ENCODE results near the gene ZBTB20.

Gene ZBTB20

DNA sequence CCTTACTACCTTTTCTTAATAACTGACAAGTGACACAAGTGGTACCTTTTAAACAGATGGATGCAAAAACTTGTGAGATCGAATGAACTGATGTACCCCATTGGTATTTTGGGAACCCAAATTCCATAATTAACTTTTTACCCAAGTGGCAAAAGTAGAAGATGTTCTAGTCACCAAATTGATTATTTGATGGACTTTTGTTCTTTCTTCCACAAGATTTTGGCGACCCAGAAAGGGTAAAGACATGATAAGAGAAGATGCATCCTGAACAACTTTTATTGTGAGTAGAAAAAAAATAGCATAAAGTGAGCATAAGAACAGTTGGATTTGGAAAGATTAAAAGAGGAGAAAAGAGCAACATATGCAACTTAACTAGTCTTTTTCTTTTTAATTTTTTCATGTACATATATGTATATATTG lies 693.7 kb downstream of the ZBTB20 start:
- H3K4me1 ChIP-seq (ENCODE audit: control insufficient read depth, low read depth, low read length), result no peaks in the 10 kb centered on the region
- H4K5ac ChIP-seq (ENCODE audit: low read length), result no peak overlapping the region
- no peak overlapping the region for H3K27ac ChIP-seq (ENCODE audit: low read depth, low read length)

DNA sequence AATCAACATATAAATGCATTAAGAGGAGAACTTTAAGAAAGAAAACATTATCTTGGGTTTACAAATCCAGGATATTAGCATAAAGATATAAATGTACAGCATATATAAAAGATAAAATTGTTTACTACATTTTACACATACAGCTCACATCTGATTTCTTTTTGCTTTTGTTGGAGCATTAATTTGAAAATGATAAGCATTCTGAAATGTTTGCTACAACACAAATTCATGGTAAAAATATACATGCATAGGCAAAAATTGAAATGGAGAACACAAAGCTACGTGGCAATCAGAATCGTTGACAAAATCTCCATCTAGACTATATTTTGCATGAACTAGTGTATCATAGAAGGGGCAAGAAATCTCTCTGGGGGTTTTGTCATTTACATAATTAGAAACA lies 694.2 kb downstream of the ZBTB20 start:
- Histone ChIP-seq H3K4me1 (ENCODE audit: control insufficient read depth, low read depth, low read length) (no peaks in the 10 kb centered on the region), H3K79me1 (ENCODE audit: low read length) (no peaks in the 10 kb centered on the region), H3K56ac (ENCODE audit: low read length) (no peak overlapping the region), H3K4ac (ENCODE audit: low read depth, low read length) (no peak overlapping the region), H2BK120ac (ENCODE audit: low read depth, low read length) (no peak overlapping the region), H3K4me2 (ENCODE audit: low read length) (no peak overlapping the region), H3K18ac (ENCODE audit: low read length) (no peak overlapping the region), H3K36me3 (ENCODE audit: control insufficient read depth, insufficient read depth, low read length) (no peaks in the 10 kb centered on the region), H4K5ac (ENCODE audit: low read length) (no peak overlapping the region), H3K27me3 (ENCODE audit: insufficient read depth, low read length, poor library complexity) (no peaks in the 10 kb centered on the region), H3K23ac (ENCODE audit: low read length) (no peak overlapping the region), H4K8ac (ENCODE audit: low read depth, low read length) (no peak overlapping the region), H3K79me2 (ENCODE audit: control insufficient read depth, insufficient read depth, low read length) (no peaks in the 10 kb centered on the region), H3K4me3 (ENCODE audit: low read length) (no peak overlapping the region), H3K9ac (ENCODE audit: low read length) (no peak overlapping the region), H2BK5ac (ENCODE audit: low read length) (no peak overlapping the region), H3K27ac (ENCODE audit: low read depth, low read length) (no peak overlapping the region), H2AK5ac (ENCODE audit: low read length) (no peak overlapping the region), H2BK15ac (replicated peaks; ENCODE audit: low read depth) (no peak overlapping the region)
- no CpG with 5 or more reads among the region's 2 CpGs for WGBS (ENCODE audit: extremely low coverage, insufficient coverage, low lambda C conversion rate)
- no peak for DNase-seq

More for the DNA sequence above, 693.7 kb downstream of the ZBTB20 start:
- H3K4me3 ChIP-seq (ENCODE audit: low read length), result no peak overlapping the region
- DNase-seq, result no peak
- no peak overlapping the region for H2AK5ac ChIP-seq (ENCODE audit: low read length)
- H2BK15ac ChIP-seq (replicated peaks; ENCODE audit: low read depth), result no peak overlapping the region
- no peak overlapping the region for H3K23ac ChIP-seq (ENCODE audit: low read length)
- no peak overlapping the region for H3K18ac ChIP-seq (ENCODE audit: low read length)
- H3K56ac ChIP-seq (ENCODE audit: low read length), result no peak overlapping the region
- H2BK5ac ChIP-seq (ENCODE audit: low read length), result no peak overlapping the region
- no peak overlapping the region for H2BK120ac ChIP-seq (ENCODE audit: low read depth, low read length)
- no peak overlapping the region for H3K4ac ChIP-seq (ENCODE audit: low read depth, low read length)
- no peak overlapping the region for H3K4me2 ChIP-seq (ENCODE audit: low read length)
- WGBS (ENCODE audit: extremely low coverage, insufficient coverage, low lambda C conversion rate), result no CpG with 5 or more reads among the region's 2 CpGs
- H3K9ac ChIP-seq (ENCODE audit: low read length), result no peak overlapping the region
- H3K79me1 ChIP-seq (ENCODE audit: low read length), result no peaks in the 10 kb centered on the region
- no peaks in the 10 kb centered on the region for H3K27me3 ChIP-seq (ENCODE audit: insufficient read depth, low read length, poor library complexity)
- H3K79me2 ChIP-seq (ENCODE audit: control insufficient read depth, insufficient read depth, low read length), result no peaks in the 10 kb centered on the region
- no peak overlapping the region for H4K8ac ChIP-seq (ENCODE audit: low read depth, low read length)
- no peaks in the 10 kb centered on the region for H3K36me3 ChIP-seq (ENCODE audit: control insufficient read depth, insufficient read depth, low read length)

DNA sequence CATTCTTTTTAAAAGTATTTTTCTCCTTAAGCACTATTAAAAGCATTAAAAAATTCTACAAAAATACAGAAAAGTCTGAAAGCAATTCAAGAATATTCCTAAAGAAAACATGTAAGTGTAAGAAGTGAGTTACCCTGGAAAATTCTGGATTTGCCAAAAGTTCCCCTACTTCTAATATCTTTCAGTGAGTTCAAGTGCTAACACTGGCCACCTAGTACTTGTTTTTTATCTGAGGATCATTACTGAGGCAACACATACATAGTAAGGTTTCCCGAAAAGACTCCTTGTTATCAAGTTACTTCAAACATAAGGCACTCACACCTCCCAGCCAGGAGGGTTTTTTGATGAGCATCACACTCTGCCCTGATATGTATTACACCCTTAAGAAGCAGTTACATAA lies 694.8 kb downstream of the ZBTB20 start:
- Histone ChIP-seq H3K36me3 (ENCODE audit: control insufficient read depth, insufficient read depth, low read length) (no peaks in the 10 kb centered on the region), H2BK5ac (ENCODE audit: low read length) (no peak overlapping the region), H2BK15ac (replicated peaks; ENCODE audit: low read depth) (no peak overlapping the region), H4K8ac (ENCODE audit: low read depth, low read length) (no peak overlapping the region), H3K79me1 (ENCODE audit: low read length) (no peaks in the 10 kb centered on the region), H3K4me1 (ENCODE audit: control insufficient read depth, low read depth, low read length) (no peaks in the 10 kb centered on the region), H3K9ac (ENCODE audit: low read length) (no peak overlapping the region), H3K56ac (ENCODE audit: low read length) (no peak overlapping the region), H3K27ac (ENCODE audit: low read depth, low read length) (no peak overlapping the region), H3K4me3 (ENCODE audit: low read length) (no peak overlapping the region), H3K4ac (ENCODE audit: low read depth, low read length) (no peak overlapping the region), H3K18ac (ENCODE audit: low read length) (no peak overlapping the region), H3K27me3 (ENCODE audit: insufficient read depth, low read length, poor library complexity) (no peaks in the 10 kb centered on the region), H3K23ac (ENCODE audit: low read length) (no peak overlapping the region), H3K79me2 (ENCODE audit: control insufficient read depth, insufficient read depth, low read length) (no peaks in the 10 kb centered on the region), H2AK5ac (ENCODE audit: low read length) (no peak overlapping the region), H3K4me2 (ENCODE audit: low read length) (no peak overlapping the region), H4K5ac (ENCODE audit: low read length) (no peak overlapping the region), H2BK120ac (ENCODE audit: low read depth, low read length) (no peak overlapping the region)
- no peak for DNase-seq
- WGBS (ENCODE audit: extremely low coverage, insufficient coverage, low lambda C conversion rate), result no CpG with 5 or more reads among the region's 1 CpG

DNA sequence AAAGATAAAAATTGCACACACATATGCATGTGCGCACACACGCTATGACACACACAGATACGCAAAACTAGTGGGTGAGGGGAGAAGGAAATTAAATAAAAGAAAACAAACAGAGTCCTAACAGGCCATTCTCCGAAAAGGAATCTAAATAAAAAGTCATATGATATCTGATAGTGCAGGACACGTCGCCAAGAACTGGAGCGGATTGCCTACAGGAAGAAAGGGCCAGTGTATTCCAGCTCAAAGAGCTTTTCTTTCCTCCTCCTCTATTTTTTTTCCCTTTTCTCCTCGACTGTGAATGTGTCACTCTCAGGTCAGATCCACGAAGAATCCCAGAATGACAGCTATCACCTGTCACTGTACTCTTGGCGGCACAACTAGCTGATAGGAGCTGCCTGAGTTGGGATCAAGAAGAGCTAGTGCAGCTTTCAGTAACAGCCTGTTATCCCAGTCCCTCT lies 695.5 kb downstream of the ZBTB20 start:
- Histone ChIP-seq H2BK15ac (replicated peaks; ENCODE audit: low read depth) (no peak overlapping the region), H4K5ac (ENCODE audit: low read length) (no peak overlapping the region), H3K23ac (ENCODE audit: low read length) (no peak overlapping the region), H3K9ac (ENCODE audit: low read length) (no peak overlapping the region), H4K8ac (ENCODE audit: low read depth, low read length) (no peak overlapping the region), H3K18ac (ENCODE audit: low read length) (no peak overlapping the region), H3K4ac (ENCODE audit: low read depth, low read length) (no peak overlapping the region), H3K36me3 (ENCODE audit: control insufficient read depth, insufficient read depth, low read length) (no peaks in the 10 kb centered on the region), H3K27ac (ENCODE audit: low read depth, low read length) (no peak overlapping the region), H3K4me3 (ENCODE audit: low read length) (no peak overlapping the region), H2BK5ac (ENCODE audit: low read length) (no peak overlapping the region), H3K27me3 (ENCODE audit: insufficient read depth, low read length, poor library complexity) (no peaks in the 10 kb centered on the region), H3K79me2 (ENCODE audit: control insufficient read depth, insufficient read depth, low read length) (no peaks in the 10 kb centered on the region), H3K4me1 (ENCODE audit: control insufficient read depth, low read depth, low read length) (no peaks in the 10 kb centered on the region), H3K79me1 (ENCODE audit: low read length) (no peaks in the 10 kb centered on the region), H2BK120ac (ENCODE audit: low read depth, low read length) (no peak overlapping the region), H3K56ac (ENCODE audit: low read length) (no peak overlapping the region), H3K4me2 (ENCODE audit: low read length) (no peak overlapping the region), H2AK5ac (ENCODE audit: low read length) (no peak overlapping the region)
- no peak for DNase-seq
- no CpG with 5 or more reads among the region's 10 CpGs for WGBS (ENCODE audit: extremely low coverage, insufficient coverage, low lambda C conversion rate)

DNA sequence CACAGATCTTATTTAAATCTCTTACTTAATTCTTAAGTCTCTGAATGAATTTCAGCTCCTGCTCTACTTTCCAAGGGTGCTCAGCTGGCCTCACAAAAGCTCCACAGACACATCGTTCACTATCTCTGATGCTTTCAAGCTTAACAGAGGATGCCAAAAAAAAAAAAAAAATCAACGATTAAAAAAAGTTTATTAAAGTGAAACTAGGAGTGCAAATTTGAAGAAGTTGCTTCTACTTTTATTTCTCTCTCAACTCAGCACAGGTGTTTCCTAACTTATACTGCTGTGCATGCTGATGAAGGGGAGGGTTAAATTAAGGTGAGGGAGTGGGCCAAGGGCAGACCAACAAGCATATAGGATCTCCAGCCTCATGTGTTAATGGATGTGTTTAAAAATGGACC lies 696.0 kb downstream of the ZBTB20 start:
- no peak overlapping the region for H4K5ac ChIP-seq (ENCODE audit: low read length)

DNA sequence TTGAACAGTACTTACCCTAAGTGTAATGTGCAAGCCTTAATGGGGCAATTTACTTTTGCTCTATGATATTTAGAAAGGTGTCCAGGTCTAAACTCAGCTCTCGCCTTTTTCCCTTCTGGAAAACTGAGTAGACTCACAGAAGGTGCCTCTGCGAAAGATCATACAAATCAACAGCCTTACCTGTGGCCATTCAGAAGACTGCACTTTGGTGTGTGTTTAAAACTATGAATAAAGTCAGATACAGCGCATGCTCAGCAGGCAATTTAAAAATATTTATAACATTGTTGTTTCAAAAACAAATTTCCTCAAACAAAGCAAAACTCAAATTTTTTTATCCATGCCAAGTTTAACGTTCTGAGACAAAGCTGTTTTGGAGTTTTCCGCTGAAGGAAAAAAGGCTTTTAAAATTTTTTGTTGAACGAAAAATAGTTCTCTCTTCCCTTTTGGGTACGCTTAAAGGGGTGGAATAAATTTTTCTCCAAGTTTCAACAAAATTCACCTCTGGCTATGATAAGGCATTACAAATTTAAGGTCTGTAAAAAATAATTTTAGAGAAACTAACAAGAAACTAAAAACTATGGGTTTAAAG lies 697.0 kb downstream of the ZBTB20 start:
- H3K4me2 ChIP-seq (ENCODE audit: low read length), result no peak overlapping the region
- no peak overlapping the region for H3K27ac ChIP-seq (ENCODE audit: low read depth, low read length)
- H2AK5ac ChIP-seq (ENCODE audit: low read length), result no peak overlapping the region
- no peaks in the 10 kb centered on the region for H3K27me3 ChIP-seq (ENCODE audit: insufficient read depth, low read length, poor library complexity)
- H3K79me1 ChIP-seq (ENCODE audit: low read length), result no peaks in the 10 kb centered on the region
- no peak overlapping the region for H3K18ac ChIP-seq (ENCODE audit: low read length)
- no peaks in the 10 kb centered on the region for H3K4me1 ChIP-seq (ENCODE audit: control insufficient read depth, low read depth, low read length)
- H3K36me3 ChIP-seq (ENCODE audit: control insufficient read depth, insufficient read depth, low read length), result no peaks in the 10 kb centered on the region
- H2BK15ac ChIP-seq (replicated peaks; ENCODE audit: low read depth), result no peak overlapping the region
- H2BK120ac ChIP-seq (ENCODE audit: low read depth, low read length), result no peak overlapping the region
- H2BK5ac ChIP-seq (ENCODE audit: low read length), result no peak overlapping the region
- H4K8ac ChIP-seq (ENCODE audit: low read depth, low read length), result no peak overlapping the region
- H3K56ac ChIP-seq (ENCODE audit: low read length), result no peak overlapping the region
- H3K9ac ChIP-seq (ENCODE audit: low read length), result no peak overlapping the region
- no peak overlapping the region for H3K4me3 ChIP-seq (ENCODE audit: low read length)
- WGBS (ENCODE audit: extremely low coverage, insufficient coverage, low lambda C conversion rate), result no CpG with 5 or more reads among the region's 7 CpGs
- no peak for DNase-seq
- H4K5ac ChIP-seq (ENCODE audit: low read length), result no peak overlapping the region
- no peak overlapping the region for H3K23ac ChIP-seq (ENCODE audit: low read length)
- no peaks in the 10 kb centered on the region for H3K79me2 ChIP-seq (ENCODE audit: control insufficient read depth, insufficient read depth, low read length)
- H3K4ac ChIP-seq (ENCODE audit: low read depth, low read length), result no peak overlapping the region

More for the DNA sequence above, 696.0 kb downstream of the ZBTB20 start:
- Histone ChIP-seq H3K4ac (ENCODE audit: low read depth, low read length) (no peak overlapping the region), H3K23ac (ENCODE audit: low read length) (no peak overlapping the region), H2AK5ac (ENCODE audit: low read length) (no peak overlapping the region), H3K79me1 (ENCODE audit: low read length) (no peaks in the 10 kb centered on the region), H3K56ac (ENCODE audit: low read length) (no peak overlapping the region), H3K4me1 (ENCODE audit: control insufficient read depth, low read depth, low read length) (no peaks in the 10 kb centered on the region), H3K4me3 (ENCODE audit: low read length) (no peak overlapping the region), H4K8ac (ENCODE audit: low read depth, low read length) (no peak overlapping the region), H2BK120ac (ENCODE audit: low read depth, low read length) (no peak overlapping the region), H3K27ac (ENCODE audit: low read depth, low read length) (no peak overlapping the region), H3K4me2 (ENCODE audit: low read length) (no peak overlapping the region), H3K9ac (ENCODE audit: low read length) (no peak overlapping the region), H3K36me3 (ENCODE audit: control insufficient read depth, insufficient read depth, low read length) (no peaks in the 10 kb centered on the region), H3K18ac (ENCODE audit: low read length) (no peak overlapping the region), H3K27me3 (ENCODE audit: insufficient read depth, low read length, poor library complexity) (no peaks in the 10 kb centered on the region), H2BK5ac (ENCODE audit: low read length) (no peak overlapping the region), H2BK15ac (replicated peaks; ENCODE audit: low read depth) (no peak overlapping the region), H3K79me2 (ENCODE audit: control insufficient read depth, insufficient read depth, low read length) (no peaks in the 10 kb centered on the region)
- no peak for DNase-seq
- no CpG with 5 or more reads among the region's 2 CpGs for WGBS (ENCODE audit: extremely low coverage, insufficient coverage, low lambda C conversion rate)
